NCI-H1436 treated with DMSO at 0.1 percent for 48 hours (cell line): ENCODE measurements around the gene FBLN1.

Source experiments
- DNase-seq: peaks from one replicate; lab custom pipeline; 2025; lab: John Stamatoyannopoulos, UW

The FBLN1 gene

DNA sequence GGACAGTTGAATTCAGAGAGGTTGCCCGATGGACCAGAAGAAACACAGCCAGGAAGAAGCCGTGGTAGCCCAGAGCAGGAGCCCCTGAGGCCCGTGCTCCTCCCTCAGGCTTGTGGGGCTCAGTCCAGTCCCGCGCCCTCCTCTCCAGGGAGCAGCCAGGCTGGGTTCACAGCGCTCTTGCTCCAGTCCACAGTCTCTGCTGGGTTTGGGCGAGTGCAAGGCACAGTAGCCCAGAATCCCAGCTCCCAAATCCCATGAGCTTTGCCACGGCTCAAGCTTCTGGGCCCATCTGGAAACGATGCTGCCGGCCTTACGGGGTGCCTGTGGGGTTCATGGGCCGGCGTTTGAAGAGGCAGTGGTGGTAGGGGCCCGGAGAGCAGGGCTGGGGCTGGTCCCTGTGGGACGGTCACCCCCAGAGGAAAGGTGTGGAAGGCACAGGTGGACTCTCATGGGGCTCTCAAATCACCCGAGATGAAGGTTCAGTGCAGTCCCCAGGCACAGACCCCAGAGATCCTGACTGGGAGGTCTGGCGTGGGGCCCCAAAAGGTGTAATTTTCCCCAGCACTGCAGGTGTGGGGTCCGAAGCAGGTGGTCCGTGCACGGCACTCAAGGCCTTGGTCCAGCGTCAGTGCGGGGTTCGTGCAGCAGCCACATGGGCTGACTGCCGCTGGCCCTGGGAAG is 138.4 kb downstream of the FBLN1 start:
- no peak for DNase-seq

DNA sequence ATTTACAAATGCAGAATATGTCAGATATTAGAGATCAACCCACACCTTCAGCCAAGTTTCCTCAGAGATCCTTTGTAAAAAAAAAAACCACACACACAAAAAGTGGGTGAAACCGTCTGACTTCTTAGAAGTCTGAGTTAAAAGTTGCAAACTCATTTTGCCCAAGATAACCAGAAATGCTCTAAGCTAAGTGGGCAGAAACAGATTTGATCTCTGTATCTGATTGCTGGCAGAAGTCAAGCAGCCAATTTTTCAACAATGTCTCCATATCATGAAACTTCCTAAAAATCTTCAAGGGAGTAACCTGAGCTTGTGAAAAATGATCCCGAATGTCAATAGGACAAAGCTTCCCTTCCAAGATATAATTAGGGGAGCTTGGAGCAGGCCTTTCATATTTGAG is 140.3 kb downstream of the FBLN1 start:
- DNase-seq: no peak

DNA sequence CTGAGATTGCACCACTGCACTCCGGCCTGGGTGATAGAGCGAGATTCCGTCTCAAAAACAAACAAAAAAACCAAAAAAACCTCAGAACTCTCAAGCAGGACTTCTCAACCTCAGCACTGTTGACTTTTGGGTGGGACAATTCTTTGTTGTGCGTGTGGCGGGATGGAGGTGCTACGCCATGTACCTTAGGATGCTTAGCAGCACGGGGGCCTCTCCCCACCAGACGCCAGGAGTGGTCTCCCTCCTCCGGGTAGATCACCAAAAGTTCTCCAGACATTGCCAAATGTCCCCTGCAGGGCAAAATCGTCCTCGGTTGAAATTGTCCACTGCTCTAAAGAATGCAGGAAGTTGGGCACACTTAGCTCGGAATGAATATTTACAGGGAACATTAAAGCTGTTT is 142.0 kb downstream of the FBLN1 start:
- no peak for DNase-seq

DNA sequence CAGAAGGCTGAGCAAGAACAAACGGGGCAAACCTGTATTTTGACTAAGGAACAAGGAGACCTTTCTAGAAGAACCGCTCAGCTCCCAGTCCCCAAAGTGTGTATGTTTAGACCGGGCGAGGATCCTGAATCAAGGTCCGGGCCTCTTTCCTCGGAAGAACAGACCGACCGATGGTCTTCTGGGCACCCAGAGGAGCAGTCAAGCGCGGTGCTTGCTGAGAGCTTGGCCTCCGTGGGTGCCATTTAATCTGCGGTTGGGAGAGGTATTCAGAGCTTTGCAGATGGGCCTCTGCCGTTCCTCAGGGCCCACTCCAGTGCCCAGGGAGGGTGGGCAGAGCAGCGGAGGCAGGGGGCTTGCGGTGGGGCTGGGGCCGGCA is 142.5 kb downstream of the FBLN1 start:
- DNase-seq: no peak

DNA sequence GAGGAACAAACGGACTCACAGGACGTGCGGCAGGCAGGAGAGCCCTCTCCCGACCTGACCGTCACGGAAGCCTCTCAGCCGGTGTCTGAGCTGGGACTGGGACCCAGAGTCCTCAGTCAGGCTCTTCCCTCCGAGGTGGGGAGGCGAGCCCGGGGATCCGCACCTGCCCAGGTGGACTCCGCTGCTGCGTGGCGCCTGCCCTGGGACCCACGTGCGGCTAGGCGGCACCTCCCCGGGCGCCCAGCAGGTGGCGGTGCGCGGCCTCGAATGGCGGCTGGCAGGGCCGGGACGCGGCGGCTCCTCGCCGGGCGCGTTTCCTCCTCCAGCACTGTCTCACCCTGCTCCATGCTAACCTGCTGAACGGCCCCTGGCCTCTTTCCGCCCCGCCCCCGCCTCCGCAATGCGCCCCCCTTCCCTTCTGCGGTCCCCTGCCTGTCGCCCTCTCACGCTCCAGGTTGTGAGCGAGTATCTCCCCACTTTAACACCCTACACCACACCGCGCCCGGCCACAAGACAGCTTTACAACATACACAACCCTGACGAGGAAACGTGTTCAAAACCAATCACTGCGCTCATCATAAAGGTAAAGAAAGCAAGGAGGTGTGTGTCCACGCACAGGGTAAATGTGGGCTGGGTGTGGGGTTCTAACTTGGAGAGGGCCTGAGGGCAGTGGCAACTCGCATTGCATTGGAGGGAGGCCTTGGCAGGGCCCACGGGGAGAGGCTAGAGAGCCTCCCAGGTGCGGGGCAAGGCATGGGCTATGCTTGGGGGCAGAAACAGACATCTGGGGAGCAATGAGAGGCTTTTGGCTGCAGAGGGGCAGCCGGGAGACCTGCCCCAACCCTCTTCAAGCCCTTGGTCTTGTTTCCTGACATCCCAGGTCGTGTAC is 143.1 kb downstream of the FBLN1 start:
- no peak for DNase-seq

DNA sequence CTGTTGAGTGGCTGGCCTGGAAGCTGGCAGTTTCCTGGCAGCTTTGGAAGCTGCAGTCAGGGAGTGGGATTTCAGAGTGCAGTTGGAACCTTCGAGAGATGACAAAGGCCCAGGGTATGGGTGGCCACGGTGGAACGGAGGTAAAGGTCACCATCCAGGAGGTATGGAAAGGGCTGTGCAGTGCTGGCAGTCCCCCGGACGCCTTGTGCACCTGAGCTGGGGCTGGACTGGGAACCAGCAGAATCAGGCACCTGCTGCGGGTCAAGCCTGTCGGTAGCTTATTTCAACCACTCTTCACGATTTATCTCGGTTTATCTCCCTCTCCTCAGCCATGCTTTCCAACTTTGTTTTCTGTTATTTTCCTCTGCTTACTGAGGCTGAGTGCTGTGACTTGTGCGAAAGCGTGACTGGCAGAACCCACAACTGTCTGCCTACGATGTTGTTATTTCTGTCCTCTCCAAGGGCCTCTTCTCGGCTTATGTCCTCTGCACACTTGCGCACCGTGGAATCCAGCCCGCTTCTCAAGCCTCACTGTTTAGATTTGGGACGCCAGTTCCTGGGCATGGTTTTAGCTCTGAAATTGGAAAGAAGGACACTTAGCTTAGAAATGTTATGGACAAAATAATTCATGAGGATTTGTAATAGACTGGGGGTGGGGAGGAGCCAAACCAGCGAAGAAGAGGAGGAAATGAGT is 145.0 kb downstream of the FBLN1 start:
- DNase-seq: no peak

DNA sequence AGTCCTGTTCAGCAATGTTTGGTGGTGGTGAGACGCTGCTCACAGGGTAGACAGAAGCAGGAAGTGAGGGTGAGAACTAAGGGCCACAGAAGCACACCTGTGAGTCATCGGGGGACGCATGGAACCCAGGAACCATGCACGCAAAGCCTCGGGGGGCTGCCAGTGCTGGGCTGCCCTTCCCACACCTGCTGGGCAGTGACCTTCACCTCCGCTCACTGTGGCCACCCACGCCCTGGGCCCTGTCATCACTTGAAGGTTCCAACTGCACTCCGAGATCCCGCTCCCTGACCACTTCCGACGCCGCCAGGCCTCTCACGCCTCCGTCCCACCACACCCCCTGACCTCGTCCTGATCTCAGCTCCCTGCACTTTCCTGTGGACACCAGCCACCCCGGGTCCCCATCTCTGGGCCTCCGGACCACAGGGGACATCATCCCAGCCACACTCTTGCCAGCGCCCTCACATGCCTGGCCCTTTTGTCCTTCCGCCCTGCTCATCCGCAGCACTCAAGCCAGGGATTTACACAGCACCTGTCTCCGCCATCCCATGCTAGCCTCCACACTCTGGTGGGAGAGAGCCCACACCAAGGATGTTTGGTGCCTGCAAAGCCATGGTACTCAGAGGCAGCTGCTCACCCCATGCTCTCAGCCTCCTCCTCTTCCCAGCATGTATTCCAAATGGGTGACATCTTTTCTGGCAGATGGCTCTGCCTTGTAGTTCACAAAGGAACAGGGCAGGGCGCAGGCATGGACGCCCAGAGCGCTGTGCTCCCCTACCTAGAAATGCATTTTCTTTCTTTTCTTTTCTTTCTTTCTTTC is 145.8 kb downstream of the FBLN1 start:
- no peak for DNase-seq

DNA sequence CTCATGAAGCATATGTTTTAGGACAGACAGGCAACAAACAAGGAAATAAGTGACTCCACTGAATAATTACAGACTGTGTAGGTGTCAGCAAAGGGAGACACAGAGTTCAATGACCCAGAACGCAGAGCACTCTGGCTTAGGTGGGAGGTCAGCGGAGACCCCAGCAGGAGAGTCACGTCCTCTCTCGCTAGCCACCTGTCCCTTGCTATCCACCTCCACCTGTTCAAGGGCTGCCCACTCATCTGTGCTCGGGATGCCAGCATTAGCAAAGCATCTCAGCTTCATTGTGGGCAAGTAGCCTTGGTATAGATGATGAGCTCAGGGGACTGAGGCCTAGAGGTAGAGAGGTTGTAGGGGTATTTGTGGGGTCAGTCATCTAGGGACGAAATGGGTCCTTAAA is 147.1 kb downstream of the FBLN1 start:
- no peak for DNase-seq

DNA sequence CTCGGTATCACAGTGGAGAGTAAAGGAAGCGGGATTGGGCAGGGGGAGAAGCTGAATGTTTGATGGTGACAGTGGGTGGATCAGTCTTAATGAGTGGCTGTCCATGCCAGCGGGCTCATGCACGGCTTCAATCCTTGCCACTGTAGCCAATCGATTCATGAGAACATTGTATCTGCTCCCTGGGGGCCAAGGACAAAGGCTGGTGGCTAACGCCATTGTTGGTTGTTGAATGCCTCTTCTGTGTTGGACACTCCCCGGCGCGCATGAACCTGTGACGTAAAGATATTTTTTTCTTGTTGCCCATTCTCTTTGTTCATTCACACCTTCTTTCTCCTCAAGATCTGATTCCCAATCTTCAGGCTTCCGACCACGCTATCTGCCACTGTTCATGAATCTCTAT is 148.0 kb downstream of the FBLN1 start:
- DNase-seq: no peak
